HL-60 (cell line): ENCODE results near the gene CDYL.

Experiments
- DNase-seq, 2 experiments: peaks; one replicate each; pipeline ENCODE4 v3.0.0-alpha.2; 2010 to 2020; ENCODE audit warnings: low read depth in 1 of 2, low spot score in 1 of 2
- H3K27ac ChIP-seq: fragments of 250-450 bp; sonication (Bioruptor Pico); replicated peaks from 2 replicates; pipeline ENCODE4 v1.5.1; 2020; ENCODE audit warnings: mild to moderate bottlenecking, moderate library complexity
- H3K27me3 ChIP-seq: fragments of 250-450 bp; sonication (Bioruptor Pico); 2 replicates; pipeline ENCODE4 v1.5.1; 2021; ENCODE audit warnings: mild to moderate bottlenecking, moderate library complexity; ENCODE audit not compliant: insufficient read depth, poor library complexity, severe bottlenecking
- H3K4me3 ChIP-seq: replicated peaks from 2 replicates; pipeline ENCODE4 v1.5.1; 2011; ENCODE audit warnings: mild to moderate bottlenecking, control low read depth, low read length; ENCODE audit not compliant: insufficient read depth
- CTCF ChIP-seq: IDR thresholded peaks from one replicate; pipeline ENCODE4 v1.5.1; 2011; ENCODE audit warnings: low read length, control low read depth, inconsistent platforms; ENCODE audit not compliant: insufficient read depth
- GABPA ChIP-seq: IDR thresholded peaks from 2 replicates; pipeline ENCODE4 v1.6.1; 2012; ENCODE audit warnings: low read depth
- POLR2AphosphoS5 ChIP-seq: IDR thresholded peaks from 2 replicates; pipeline ENCODE4 v1.6.1; 2012; ENCODE audit warnings: low read depth
- REST ChIP-seq: IDR thresholded peaks from 2 replicates; pipeline ENCODE4 v1.6.1; 2012; ENCODE audit warnings: low read depth; ENCODE audit not compliant: insufficient replicate concordance
- SPI1 ChIP-seq: IDR thresholded peaks from 2 replicates; pipeline ENCODE4 v1.6.1; 2012; ENCODE audit warnings: low read depth, mild to moderate bottlenecking, borderline replicate concordance

CDYL gene

GRCh38 chr6:4805553-4806336 lies 29.5 kb downstream of the CDYL start:
- no peak for TF ChIP-seq GABPA
- peak; percentile 75 for TF ChIP-seq CTCF
- DNase-seq: peak in 1 of 2 experiments; percentile 49
- Histone ChIP-seq H3K27me3 (no peaks in the 10 kb centered on the region), H3K4me3 (no peak overlapping the region), H3K27ac (no peak overlapping the region)

DNA sequence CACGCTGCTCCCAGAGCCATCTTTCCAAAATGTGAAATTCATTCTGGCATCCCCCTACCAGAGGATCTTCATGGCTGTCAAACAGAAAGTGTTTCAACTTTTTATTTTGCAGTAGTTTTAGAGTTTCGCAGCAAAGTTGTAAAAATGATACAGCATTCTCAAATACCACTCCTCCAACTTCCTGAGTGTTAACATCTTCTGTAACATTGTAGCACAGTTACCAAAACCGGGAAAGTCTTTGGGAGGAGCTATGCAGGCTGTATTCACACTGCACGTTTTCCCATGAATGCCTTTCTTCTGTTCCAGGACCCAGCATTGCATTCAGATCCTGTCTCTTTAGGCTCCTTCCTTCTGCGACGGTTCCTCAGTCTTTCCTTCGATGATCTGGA lies 30.1 kb downstream of the CDYL start:
- H3K27ac ChIP-seq: no peak overlapping the region
- H3K27me3 ChIP-seq: no peaks in the 10 kb centered on the region
- TF ChIP-seq POLR2AphosphoS5 (no peak), SPI1 (no peak), CTCF (no peak), REST (no peak), GABPA (no peak)
- no peak overlapping the region for H3K4me3 ChIP-seq
- DNase-seq: no peak

DNA sequence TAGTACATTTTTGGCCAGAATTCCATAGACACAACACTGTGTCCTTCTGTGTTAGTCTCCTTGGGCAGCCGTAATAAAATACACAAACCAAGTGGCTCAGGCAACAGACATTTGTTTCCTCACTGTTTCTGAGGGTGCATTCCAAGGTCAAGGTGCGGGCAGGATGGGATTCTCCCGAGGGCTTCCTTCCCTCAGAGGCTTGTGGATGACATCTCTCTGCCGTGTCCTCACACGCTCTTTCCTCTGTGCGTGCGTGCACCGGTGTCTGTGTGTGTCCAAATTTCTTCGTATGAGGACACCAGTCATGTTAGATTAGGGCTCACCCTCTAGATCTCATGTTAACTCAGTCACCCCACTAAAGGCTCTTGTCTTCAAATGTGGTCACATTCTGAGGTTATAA lies 30.6 kb downstream of the CDYL start:
- Histone ChIP-seq H3K27me3 (no peaks in the 10 kb centered on the region), H3K27ac (no peak overlapping the region), H3K4me3 (no peak overlapping the region)
- DNase-seq: no peak
- TF ChIP-seq REST: no peak
- no peak for TF ChIP-seq CTCF
- no peak for TF ChIP-seq POLR2AphosphoS5
- no peak for TF ChIP-seq SPI1
- no peak for TF ChIP-seq GABPA

DNA sequence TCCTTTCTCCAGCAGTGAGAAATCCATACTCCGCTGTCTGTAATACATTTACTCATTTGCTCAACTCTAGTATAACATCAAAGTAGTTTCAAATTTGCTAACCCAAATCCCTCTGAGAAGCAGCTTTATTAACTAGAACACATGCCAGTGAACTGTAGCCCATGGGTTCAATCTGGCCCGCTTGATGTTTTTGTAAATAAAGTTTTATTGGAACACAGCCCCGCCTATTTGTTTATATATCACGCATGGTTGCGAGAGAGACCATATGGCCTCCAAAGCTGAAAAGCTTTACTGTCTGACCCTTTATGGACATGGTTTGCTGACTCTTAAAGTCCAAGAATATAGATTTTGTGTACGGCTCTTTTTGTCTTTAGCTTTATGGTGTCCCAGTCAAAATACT lies 32.2 kb downstream of the CDYL start:
- DNase-seq: no peak
- Histone ChIP-seq H3K27me3 (no peaks in the 10 kb centered on the region), H3K27ac (no peak overlapping the region), H3K4me3 (no peak overlapping the region)
- TF ChIP-seq SPI1 (no peak), GABPA (no peak)
